Stimulated activated CD8-positive, alpha-beta memory T cell treated with anti-CD3 and anti-CD28 coated beads, Interleukin-12 subunit alpha, Interleukin-12 subunit beta, amount 100 ng/mL, for 1 hour (primary cell): ENCODE data around the gene EPHA3.

Source experiments
- DNase-seq: peaks from one replicate; pipeline ENCODE4 v3.0.0-alpha.2; 2020; ENCODE audit warnings: low read depth

Gene EPHA3

GRCh38 chr3:89107461-89108290 is at the start of gene EPHA3:
EPHA3 (plus strand) TSS chr3:89107621; CDS start chr3:89107749, 128 bp downstream.
- no peak for DNase-seq

- DNase-seq = no peak
Measured at GRCh38 chr3:89058371-89058770, 49.0 kb upstream of the EPHA3 start.

- DNase-seq = no peak
Measured at GRCh38 chr3:89059211-89059925, 48.1 kb upstream of the EPHA3 start.

GRCh38 chr3:89061259-89061658 is 46.2 kb upstream of the EPHA3 start:
- no peak for DNase-seq

GRCh38 chr3:89067736-89068135 is 39.7 kb upstream of the EPHA3 start:
- DNase-seq = no peak

GRCh38 chr3:89072642-89073041 is 34.8 kb upstream of the EPHA3 start:
- DNase-seq = no peak

- no peak for DNase-seq
Measured at GRCh38 chr3:89079944-89080343, 27.5 kb upstream of the EPHA3 start.

- no peak for DNase-seq
Measured at GRCh38 chr3:89087851-89088250, 19.6 kb upstream of the EPHA3 start.

GRCh38 chr3:89098173-89098572 is 9.2 kb upstream of the EPHA3 start:
- no peak for DNase-seq

GRCh38 chr3:89098964-89099585 is 8.3 kb upstream of the EPHA3 start:
- no peak for DNase-seq

GRCh38 chr3:89101251-89101650 is 6.2 kb upstream of the EPHA3 start:
- no peak for DNase-seq

GRCh38 chr3:89101921-89102320 is 5.5 kb upstream of the EPHA3 start:
- no peak for DNase-seq

- no peak for DNase-seq
Measured at GRCh38 chr3:89104499-89104898, 2.9 kb upstream of the EPHA3 start.

GRCh38 chr3:89105503-89105902 is 1.9 kb upstream of the EPHA3 start:
- no peak for DNase-seq

- no peak for DNase-seq
Measured at GRCh38 chr3:89108291-89108550, 800 bp downstream of the EPHA3 start.

- no peak for DNase-seq
Measured at GRCh38 chr3:89113344-89113743, 5.9 kb downstream of the EPHA3 start.

GRCh38 chr3:89113893-89114840 is 6.7 kb downstream of the EPHA3 start:
- DNase-seq = no peak

GRCh38 chr3:89114841-89115223 is 7.4 kb downstream of the EPHA3 start:
- no peak for DNase-seq

GRCh38 chr3:89116476-89116875 is 9.1 kb downstream of the EPHA3 start:
- no peak for DNase-seq

GRCh38 chr3:89138048-89138447 is 30.6 kb downstream of the EPHA3 start:
- no peak for DNase-seq

- no peak for DNase-seq
Measured at GRCh38 chr3:89139870-89140269, 32.4 kb downstream of the EPHA3 start.

GRCh38 chr3:89144080-89144479 is 36.7 kb downstream of the EPHA3 start:
- DNase-seq = no peak
